Mucosa of gallbladder (tissue), 1 donor: Measurements from ENCODE around the gene KLRC3. TPM values are rescaled to one million over a fixed set of nuclear protein-coding genes. Genes with fewer than 3 reads are reported as not detected.
"Not testable (repeated sequence)": the region's sequence is repeated elsewhere in the genome, so short reads cannot be mapped to it uniquely, and the experiment has no call there.

Experiments used
- DNase-seq: peaks from one replicate; pipeline ENCODE4 v3.0.0-alpha.2; 2020; ENCODE audit warnings: low spot score
- total RNA-seq: library from RNA; stranded (reverse); gene quantifications from one replicate; pipeline ENCODE4 v1.2.1, GENCODE V29; 2021
- donor health status: DM: no; HTN: no; CAD: no.

KLRC3 gene
- total RNA-seq: not detected

- not testable (repeated sequence) for DNase-seq
These were observed at the start of gene KLRC3 for GRCh38 chr12:10420334-10420733. KLRC3 (minus strand) TSS chr12:10420595; CDS start chr12:10420550, 45 bp downstream.

GRCh38 chr12:10469701-10470100 lies 49.3 kb upstream of the KLRC3 start:
- DNase-seq: no peak

GRCh38 chr12:10466311-10466710 lies 45.9 kb upstream of the KLRC3 start:
- DNase-seq: no peak

- DNase-seq: no peak
These were observed 37.4 kb upstream of the KLRC3 start for GRCh38 chr12:10457760-10458159.

- no peak for DNase-seq
These were observed 36.5 kb upstream of the KLRC3 start for GRCh38 chr12:10456856-10457255.

GRCh38 chr12:10455766-10456165 lies 35.4 kb upstream of the KLRC3 start:
- no peak for DNase-seq

DNA sequence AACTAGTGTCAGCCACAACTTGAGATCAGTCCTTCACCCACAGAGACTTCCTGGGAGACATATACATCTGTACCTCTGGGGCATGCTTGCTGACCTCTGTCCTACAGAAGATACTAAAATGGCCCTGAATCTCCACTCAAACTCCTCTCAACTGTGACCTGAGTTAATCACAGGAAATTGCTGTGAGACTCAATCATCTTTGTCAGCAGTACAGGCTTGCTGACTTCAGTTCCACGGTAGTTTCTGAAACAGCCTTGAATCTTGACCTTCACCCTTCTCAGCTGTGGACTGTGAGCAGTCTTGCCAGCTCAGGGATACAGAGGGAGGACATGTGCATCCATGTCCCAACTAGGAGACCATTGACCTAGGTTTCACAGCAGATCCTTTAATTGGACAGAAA lies 34.1 kb upstream of the KLRC3 start:
- no peak for DNase-seq

GRCh38 chr12:10453156-10453555 lies 32.8 kb upstream of the KLRC3 start, which contains the start of gene KLRC1:
KLRC1 (minus strand) TSS chr12:10453377; CDS start chr12:10451156, 2,221 bp downstream.
- DNase-seq: no peak

DNA sequence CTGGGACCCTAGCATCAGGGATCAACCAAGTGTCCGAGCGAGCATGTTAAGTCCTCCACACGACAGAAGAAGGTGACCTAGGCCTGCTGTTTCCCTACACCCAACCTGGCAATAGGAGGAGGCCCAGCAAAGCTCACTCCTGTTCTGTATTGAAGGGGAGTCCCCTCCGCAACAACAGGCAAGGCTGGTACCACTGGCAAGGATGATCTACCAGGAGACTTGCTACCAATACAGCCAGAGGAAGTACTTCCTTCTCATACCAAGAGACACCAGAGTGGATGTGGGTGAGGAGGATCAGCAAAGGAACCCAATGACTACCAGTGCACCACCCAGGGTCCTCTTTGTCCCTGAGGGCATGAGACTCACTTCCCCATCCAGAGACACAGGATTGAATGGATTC lies 27.8 kb upstream of the KLRC3 start:
- no peak for DNase-seq

GRCh38 chr12:10446052-10446451 lies 25.7 kb upstream of the KLRC3 start:
- not testable (repeated sequence) for DNase-seq

- DNase-seq: not testable (repeated sequence)
These were observed 20.7 kb upstream of the KLRC3 start for GRCh38 chr12:10441144-10441543.

DNA sequence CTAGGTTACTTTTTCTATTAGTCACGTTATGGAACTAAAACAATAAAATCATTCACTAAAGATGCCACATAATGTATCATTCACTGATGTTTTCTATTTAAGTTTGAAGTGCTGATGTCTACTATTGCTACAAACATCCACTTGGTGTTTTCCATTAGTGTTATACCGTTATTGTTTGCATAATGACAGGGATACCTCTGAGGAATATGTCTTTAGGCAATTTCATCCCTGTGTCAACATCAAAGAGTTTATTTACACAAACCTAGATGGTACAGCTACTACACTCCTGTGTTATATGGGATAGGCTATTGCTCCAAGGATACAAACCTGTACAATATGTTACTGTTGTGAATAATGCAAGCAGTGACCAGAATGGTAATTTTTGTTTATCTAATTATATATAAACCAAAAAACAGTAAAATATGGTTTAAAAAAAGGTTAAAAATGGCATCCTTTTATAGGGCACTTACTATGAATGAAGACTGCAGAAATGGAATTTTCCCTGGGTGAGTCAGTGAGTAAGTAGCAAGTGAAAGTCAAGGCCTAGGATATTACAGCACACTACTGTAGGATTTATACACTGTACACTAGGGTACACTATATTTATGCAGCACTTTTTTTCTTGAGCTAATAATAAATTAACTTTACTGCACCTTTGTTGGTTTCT lies 19.3 kb upstream of the KLRC3 start:
- DNase-seq: not testable (repeated sequence)

- not testable (repeated sequence) for DNase-seq
These were observed 17.2 kb upstream of the KLRC3 start for GRCh38 chr12:10437601-10438000.

DNA sequence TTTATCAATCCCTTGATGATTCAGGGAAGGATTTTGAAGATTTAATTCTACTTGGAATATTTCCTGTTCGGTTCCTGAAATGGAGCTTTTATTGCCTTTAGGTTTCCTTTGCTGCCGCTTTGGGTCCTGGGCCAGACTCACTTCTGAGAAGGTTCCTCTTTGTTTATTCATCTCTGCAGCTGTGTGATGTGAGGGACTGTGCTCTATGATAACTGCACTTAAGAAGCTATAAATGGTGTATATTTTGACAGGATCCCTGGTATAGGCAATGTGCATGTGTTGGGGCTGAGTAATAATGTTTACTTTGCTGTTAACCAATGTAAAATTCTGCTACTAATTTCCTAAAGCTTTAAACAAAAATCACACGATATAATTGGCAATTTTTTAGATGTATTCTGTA lies 15.4 kb upstream of the KLRC3 start, which contains the start of gene KLRC2:
Gene KLRC2 (minus strand): TSS at position 195 of the 400 bp plus-strand sequence. CDS start 24 bp downstream, at position 171.
- DNase-seq: not testable (repeated sequence)

DNA sequence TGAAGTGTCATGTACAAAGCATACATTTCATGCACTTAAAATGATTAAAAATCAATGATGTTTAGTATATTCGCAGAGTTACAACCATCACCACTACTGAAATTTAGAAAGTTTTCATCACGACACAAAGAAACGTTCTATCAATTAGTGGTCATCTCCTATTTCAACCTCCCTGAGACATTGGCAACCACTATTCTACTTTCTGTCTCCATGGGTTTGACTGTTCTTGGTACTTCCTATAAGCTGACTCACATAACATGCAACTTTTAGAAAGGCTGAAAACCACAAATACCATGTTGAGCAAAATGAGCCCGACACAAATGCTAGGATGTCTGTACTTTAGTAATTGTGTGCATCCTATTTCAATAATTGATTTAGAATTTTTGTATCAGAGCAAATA lies 10.2 kb upstream of the KLRC3 start:
- not testable (repeated sequence) for DNase-seq

DNA sequence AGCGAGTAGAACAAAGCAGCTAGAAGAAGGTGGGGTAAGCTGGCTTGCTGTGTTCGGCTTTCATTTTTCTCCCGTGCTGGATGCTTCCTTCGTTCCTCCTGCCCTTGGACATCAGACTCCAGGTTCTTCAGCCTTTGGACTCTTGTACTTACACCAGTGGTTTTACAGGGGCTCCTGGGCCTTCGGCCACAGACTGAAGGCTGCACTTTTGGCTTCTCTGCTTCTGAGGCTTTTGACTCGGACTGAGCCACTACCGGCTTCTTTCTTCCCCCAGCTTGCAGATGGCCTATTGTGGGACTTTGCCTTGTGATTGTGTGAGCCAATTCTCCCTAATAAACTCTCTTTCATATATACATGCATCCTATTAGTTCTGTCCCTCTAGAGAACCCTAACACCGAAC lies 5.5 kb upstream of the KLRC3 start:
- DNase-seq: not testable (repeated sequence)

DNA sequence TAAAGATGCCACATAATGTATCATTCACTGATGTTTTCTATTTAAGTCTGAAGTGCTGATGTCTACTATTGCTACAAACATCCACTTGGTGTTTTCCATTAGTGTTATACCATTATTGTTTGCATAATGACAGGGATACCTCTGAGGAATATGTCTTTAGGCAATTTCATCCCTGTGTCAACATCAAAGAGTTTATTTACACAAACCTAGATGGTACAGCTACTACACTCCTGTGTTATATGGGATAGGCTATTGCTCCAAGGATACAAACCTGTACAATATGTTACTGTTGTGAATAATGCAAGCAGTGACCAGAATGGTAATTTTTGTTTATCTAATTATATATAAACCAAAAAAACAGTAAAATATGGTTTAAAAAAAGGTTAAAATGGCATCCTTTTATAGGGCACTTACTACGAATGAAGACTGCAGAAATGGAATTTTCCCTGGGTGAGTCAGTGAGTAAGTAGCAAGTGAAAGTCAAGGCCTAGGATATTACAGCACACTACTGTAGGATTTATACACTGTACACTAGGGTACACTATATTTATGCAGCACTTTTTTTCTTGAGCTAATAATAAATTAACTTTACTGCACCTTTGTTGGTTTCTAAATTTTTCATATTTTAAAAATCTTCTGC lies 4.0 kb upstream of the KLRC3 start:
- DNase-seq: not testable (repeated sequence)

DNA sequence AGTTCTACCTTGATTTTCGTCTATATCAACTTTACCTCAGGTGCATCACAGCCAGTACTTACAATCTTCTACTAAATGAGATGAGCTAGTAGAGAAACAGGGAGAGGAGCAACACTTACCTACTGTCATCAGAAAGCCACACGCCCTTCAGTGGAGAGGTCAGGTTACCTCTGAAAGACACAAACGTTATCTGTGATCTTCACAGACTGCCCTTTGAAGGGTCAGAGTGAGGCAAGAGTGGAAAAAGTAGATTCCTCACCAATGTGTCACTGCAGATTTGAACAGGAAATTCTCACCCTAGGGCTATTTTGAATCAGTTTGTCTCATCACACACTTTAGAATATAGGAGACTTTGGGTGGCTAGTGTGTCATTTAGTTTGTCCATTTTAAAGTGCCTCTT lies 1.8 kb upstream of the KLRC3 start:
- DNase-seq: not testable (repeated sequence)

GRCh38 chr12:10409392-10409791 lies 11.0 kb downstream of the KLRC3 start, which contains the start of gene KLRC4:
KLRC4 (minus strand) TSS chr12:10409757; CDS start chr12:10409575, 182 bp downstream.
- no peak for DNase-seq

DNA sequence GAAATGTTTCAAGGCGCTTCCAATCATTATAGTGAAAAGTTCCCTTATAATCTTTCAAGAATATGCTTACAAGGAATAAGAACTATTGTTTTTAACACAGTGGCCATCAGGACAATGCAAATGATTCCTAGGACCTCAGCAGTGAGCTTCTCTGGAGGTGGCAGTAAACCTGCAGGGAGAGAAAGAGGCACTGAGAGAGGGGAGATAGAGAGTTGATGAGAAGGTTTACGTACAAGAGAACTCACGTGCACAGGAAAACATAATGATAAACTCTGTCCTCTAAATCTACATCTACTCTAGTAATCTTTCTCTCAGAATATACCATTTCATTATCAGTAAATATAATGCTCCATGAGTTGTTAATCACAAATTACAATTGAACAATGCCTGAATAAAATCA lies 11.6 kb downstream of the KLRC3 start:
- no peak for DNase-seq

DNA sequence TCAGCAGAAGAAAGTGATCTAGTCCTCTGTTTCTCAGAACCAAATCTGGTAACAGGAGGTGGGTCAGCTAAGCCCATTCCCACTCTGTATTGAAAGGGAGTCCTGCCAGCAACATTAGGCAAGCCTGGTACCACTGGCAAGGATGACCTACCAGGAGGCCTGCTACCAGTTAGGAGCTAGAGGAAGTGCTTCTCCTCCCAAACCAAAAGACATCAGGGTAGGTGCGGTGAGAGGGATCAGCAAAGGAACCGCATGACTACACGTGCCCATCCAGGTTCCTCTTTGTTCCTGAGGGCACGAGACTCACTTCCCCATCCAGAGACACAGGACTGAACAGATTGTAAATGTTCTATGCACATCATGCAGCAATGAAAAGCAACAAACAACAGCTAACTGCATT lies 13.7 kb downstream of the KLRC3 start:
- DNase-seq: no peak

- no peak for DNase-seq
These were observed 15.1 kb downstream of the KLRC3 start for GRCh38 chr12:10405294-10405693.

DNA sequence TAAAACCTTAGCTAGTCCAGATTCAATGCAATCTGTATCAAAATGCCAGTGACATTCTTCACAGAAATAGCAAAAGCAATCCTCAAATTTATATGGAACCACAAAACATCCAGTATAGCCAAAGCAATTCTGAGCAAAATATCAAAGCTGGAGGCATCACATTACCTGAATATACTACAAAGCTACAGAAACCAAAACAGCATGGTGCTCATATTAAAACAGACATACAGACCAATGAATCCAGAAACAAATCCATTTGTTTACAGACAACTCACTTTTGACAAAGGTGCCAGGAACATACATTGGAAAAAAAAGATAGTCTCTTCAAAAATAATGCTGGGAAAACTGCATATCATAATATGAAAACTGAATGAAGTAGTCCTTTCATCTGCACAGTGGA lies 15.6 kb downstream of the KLRC3 start:
- DNase-seq: no peak
